Nephron (organoid): ENCODE results near the gene DUSP14.

ENCODE experiments used
- H3K27ac Mint-ChIP-seq, 3 experiments: 2 replicates each; pipeline ENCODE4 v1.8.0; 2020; ENCODE audit warnings: mixed read lengths in 3 of 3, mild to moderate bottlenecking in 2 of 3, moderate library complexity in 1 of 3
- H3K27me3 Mint-ChIP-seq: 2 replicates; pipeline ENCODE4 v1.8.0; 2021; ENCODE audit warnings: low read depth, mild to moderate bottlenecking, moderate library complexity, mixed read lengths
- H3K36me3 Mint-ChIP-seq: 2 replicates; pipeline ENCODE4 v1.8.0; 2020; ENCODE audit warnings: low read depth, mixed read lengths
- H3K4me1 Mint-ChIP-seq: 2 replicates; pipeline ENCODE4 v1.8.0; 2020; ENCODE audit warnings: mixed read lengths
- H3K4me3 Mint-ChIP-seq, 3 experiments: 2 replicates each; pipeline ENCODE4 v1.8.0; 2020; ENCODE audit warnings: mild to moderate bottlenecking in 3 of 3, mixed read lengths in 3 of 3, moderate library complexity in 2 of 3
- H3K9me3 Mint-ChIP-seq: 2 replicates; pipeline ENCODE4 v1.8.0; 2020; ENCODE audit warnings: mixed read lengths
- TF ChIP-seq, protein P1 (sequence below), 3 experiments: fragments of 200-600 bp; sonication (generic); IDR thresholded peaks; one replicate each; pipeline ENCODE4 v1.5.0; 2021; ENCODE audit warnings: antibody characterized with exemption in 3 of 3; ENCODE audit not compliant: unreplicated experiment in 3 of 3

Gene DUSP14

DNA sequence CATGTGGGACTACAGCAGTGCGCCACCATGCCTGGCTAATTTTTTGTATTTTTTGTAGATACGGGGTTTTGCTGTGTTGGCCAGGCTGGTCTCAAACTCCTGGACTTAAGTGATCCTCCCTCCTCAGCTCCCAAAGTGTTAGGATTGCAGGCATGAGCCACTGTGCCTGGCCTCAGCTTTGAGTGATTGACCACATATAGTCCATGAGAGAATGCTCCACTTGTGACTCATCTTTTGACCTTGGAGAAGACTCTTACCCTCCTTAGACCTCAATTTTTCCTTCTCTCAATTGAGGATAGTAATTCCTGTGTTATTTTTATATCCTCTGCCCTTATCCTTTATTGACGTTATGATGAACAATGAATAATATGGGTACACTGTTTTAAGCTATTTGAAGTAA lies 30.9 kb upstream of the DUSP14 start:
- H3K27ac Mint-ChIP-seq, result no peak overlapping the region

DNA sequence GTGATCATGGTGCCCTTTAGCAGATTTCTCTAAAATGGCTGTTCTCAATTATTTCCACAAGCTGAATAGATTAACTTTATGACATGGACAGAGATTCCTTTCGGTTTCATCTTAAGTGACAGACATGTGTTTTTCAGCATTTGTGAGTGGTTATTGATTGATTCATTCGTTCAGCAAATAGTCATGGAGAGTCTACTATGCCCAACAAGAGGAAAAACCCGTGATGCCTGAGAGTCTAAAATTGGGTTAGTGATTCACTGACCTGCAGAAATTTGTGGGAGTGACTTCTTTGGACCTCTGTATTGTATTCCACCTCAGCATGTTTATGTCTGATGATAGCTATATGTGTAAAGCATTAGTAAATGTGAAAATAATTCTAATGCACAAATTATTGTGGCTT lies 28.0 kb upstream of the DUSP14 start:
- no peaks in the 10 kb centered on the region for H3K4me1 Mint-ChIP-seq
- peaks cover 3% of the 10 kb centered on the region for H3K27me3 Mint-ChIP-seq
- no peaks in the 10 kb centered on the region for H3K9me3 Mint-ChIP-seq
- H3K27ac Mint-ChIP-seq, result no peak overlapping the region
- peaks cover 50% of the 10 kb centered on the region for H3K36me3 Mint-ChIP-seq
- TF ChIP-seq, protein P1, sequence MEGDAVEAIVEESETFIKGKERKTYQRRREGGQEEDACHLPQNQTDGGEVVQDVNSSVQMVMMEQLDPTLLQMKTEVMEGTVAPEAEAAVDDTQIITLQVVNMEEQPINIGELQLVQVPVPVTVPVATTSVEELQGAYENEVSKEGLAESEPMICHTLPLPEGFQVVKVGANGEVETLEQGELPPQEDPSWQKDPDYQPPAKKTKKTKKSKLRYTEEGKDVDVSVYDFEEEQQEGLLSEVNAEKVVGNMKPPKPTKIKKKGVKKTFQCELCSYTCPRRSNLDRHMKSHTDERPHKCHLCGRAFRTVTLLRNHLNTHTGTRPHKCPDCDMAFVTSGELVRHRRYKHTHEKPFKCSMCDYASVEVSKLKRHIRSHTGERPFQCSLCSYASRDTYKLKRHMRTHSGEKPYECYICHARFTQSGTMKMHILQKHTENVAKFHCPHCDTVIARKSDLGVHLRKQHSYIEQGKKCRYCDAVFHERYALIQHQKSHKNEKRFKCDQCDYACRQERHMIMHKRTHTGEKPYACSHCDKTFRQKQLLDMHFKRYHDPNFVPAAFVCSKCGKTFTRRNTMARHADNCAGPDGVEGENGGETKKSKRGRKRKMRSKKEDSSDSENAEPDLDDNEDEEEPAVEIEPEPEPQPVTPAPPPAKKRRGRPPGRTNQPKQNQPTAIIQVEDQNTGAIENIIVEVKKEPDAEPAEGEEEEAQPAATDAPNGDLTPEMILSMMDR (IDR thresholded peaks at IDR 0.05; ENCODE audit: unreplicated experiment in 3 of 3), result no peak
- no peak overlapping the region for H3K4me3 Mint-ChIP-seq

More for the DNA sequence above, 30.9 kb upstream of the DUSP14 start:
- TF ChIP-seq, protein P1 (IDR thresholded peaks at IDR 0.05; ENCODE audit: unreplicated experiment in 3 of 3), result no peak
- Mint-ChIP-seq H3K4me3 (no peak overlapping the region), H3K4me1 (peaks cover 9% of the 10 kb centered on the region), H3K9me3 (no peaks in the 10 kb centered on the region), H3K36me3 (peaks cover 37% of the 10 kb centered on the region), H3K27me3 (no peaks in the 10 kb centered on the region)

DNA sequence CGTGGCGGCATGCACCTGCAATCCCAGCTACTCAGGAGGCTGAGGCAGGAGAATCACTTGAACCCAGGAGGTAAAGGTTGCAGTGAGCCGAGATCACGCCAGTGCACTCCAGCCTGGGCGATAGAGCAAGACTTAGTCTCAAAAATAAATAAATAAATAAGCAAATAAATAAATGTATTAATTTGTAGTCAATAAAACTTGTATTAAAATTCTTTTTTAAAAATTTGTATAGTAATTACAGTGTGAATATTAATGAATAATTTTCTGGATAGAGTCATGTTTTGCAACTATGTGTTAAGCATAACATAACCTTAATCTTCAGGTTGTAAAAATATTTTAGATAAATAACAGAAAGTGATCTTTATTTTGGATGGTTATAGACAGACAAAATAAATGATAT lies 27.2 kb upstream of the DUSP14 start:
- Mint-ChIP-seq H3K36me3 (peaks cover 55% of the 10 kb centered on the region), H3K9me3 (no peaks in the 10 kb centered on the region), H3K27ac (no peak overlapping the region), H3K27me3 (peaks cover 3% of the 10 kb centered on the region), H3K4me1 (no peaks in the 10 kb centered on the region), H3K4me3 (no peak overlapping the region)
- TF ChIP-seq, protein P1 (IDR thresholded peaks at IDR 0.05; ENCODE audit: unreplicated experiment in 3 of 3), result no peak

DNA sequence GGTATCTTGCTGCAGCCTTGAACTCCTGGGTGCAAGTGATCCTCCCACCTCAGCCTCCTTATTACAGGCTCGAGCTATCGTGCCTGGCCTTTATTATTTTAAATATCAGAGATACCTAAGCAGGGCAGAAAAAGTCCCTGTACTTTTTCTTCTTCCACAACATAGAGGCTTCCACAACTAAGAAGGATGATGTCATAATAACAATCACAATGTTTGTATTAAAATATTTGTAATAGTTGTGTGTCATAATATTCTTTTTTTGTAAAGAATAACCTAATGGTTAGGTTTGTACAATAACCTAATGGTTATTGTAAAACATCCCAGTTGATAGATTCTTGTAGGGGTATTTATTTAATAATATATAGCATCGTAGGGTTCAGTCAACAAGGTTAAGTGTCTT lies 26.7 kb upstream of the DUSP14 start:
- TF ChIP-seq, protein P1 (IDR thresholded peaks at IDR 0.05; ENCODE audit: unreplicated experiment in 3 of 3), result no peak
- H3K36me3 Mint-ChIP-seq, result peaks cover 53% of the 10 kb centered on the region
- H3K4me1 Mint-ChIP-seq, result no peaks in the 10 kb centered on the region
- H3K9me3 Mint-ChIP-seq, result no peaks in the 10 kb centered on the region
- H3K27ac Mint-ChIP-seq, result no peak overlapping the region
- H3K27me3 Mint-ChIP-seq, result peaks cover 3% of the 10 kb centered on the region
- no peak overlapping the region for H3K4me3 Mint-ChIP-seq

DNA sequence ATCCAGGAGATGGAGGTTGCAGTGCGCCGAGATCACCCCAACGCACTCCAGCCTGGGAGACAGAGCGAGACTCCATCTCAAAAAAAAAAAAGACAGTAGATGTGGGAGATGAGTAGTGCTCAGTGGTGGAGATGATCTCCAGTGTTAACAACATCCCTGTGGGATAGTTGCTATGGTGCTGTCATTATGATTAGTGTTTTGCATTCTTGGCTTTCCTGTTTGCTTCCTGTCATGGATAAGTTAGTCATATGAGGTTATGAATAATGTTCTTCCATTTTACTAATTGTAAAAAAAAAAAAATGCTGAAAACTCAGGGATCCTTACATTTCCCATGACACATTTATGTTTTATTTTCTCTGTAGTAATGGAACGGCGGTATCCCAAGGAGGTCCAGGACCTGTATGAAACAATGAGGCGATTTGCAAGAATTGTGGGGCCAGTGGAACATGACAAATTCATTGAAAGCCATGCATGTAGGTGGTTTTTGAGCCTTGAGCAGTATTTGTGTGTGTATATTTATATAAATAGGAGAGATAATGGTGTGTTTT lies 24.5 kb upstream of the DUSP14 start:
- peaks cover 43% of the 10 kb centered on the region for H3K36me3 Mint-ChIP-seq
- H3K27me3 Mint-ChIP-seq, result peaks cover 3% of the 10 kb centered on the region
- TF ChIP-seq, protein P1 (IDR thresholded peaks at IDR 0.05; ENCODE audit: unreplicated experiment in 3 of 3), result no peak
- H3K27ac Mint-ChIP-seq, result no peak overlapping the region
- H3K4me1 Mint-ChIP-seq, result no peaks in the 10 kb centered on the region
- no peaks in the 10 kb centered on the region for H3K9me3 Mint-ChIP-seq
- H3K4me3 Mint-ChIP-seq, result no peak overlapping the region

DNA sequence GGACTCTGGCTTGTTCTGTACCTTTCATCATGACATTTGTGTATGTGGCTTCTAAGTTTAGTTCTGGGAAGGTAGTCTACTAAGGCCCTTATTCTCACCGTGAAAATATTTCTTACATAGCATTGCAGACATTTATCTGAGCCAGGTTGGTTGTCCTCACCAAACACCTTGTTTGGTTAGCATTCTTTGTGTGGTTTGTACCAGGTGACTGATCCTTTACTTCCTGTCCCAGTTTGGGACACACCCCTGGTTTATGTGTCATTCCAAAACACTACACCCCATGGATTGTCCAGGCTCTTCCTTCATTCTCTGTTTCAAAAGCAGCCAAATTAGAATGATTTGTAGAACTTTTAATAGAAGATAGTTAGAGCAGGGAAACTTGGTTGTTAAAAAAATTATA lies 23.2 kb upstream of the DUSP14 start:
- H3K27me3 Mint-ChIP-seq, result peaks cover 3% of the 10 kb centered on the region
- no peak overlapping the region for H3K4me3 Mint-ChIP-seq
- TF ChIP-seq, protein P1 (IDR thresholded peaks at IDR 0.05; ENCODE audit: unreplicated experiment in 3 of 3), result no peak
- no peaks in the 10 kb centered on the region for H3K9me3 Mint-ChIP-seq
- no peaks in the 10 kb centered on the region for H3K4me1 Mint-ChIP-seq
- H3K36me3 Mint-ChIP-seq, result peaks cover 49% of the 10 kb centered on the region
- no peak overlapping the region for H3K27ac Mint-ChIP-seq
